Uterus (tissue), 4 donors: ENCODE results near the gene RELL2. TPM values are rescaled to one million over a fixed set of nuclear protein-coding genes. Genes with fewer than 3 reads are reported as not detected.

ENCODE experiments used
- DNase-seq, 2 donors: peaks; one replicate each; pipeline ENCODE4 v3.0.0-alpha.2; 2019 to 2020
- H3K27ac ChIP-seq, 2 donors: fragments of 200-600 bp; sonication (generic); 1 replicate in 1 of 2; 2 replicates in 1 of 2; pipeline ENCODE4 v1.5.1; 2016 to 2018
- H3K27me3 ChIP-seq, 2 donors: fragments of 200-600 bp; sonication (generic); one replicate each; pipeline ENCODE4 v1.5.1; 2018 to 2019; ENCODE audit warnings: control low read depth in 1 of 2
- H3K36me3 ChIP-seq, 2 donors: fragments of 200-600 bp; sonication (generic); one replicate each; pipeline ENCODE4 v1.5.1; 2019; ENCODE audit warnings: control low read depth in 1 of 2
- H3K4me1 ChIP-seq, 2 donors: fragments of 200-600 bp; sonication (generic); one replicate each; pipeline ENCODE4 v1.5.1; 2018 to 2019; ENCODE audit warnings: control low read depth in 1 of 2
- H3K4me3 ChIP-seq, 2 donors: fragments of 200-600 bp; sonication (generic); 1 replicate in 1 of 2; 2 replicates in 1 of 2; pipeline ENCODE4 v1.5.1; 2018 to 2019; ENCODE audit warnings: mild to moderate bottlenecking in 1 of 2
- H3K9me3 ChIP-seq, 2 donors: fragments of 200-600 bp; sonication (generic); one replicate each; pipeline ENCODE4 v1.5.1; 2019; ENCODE audit warnings: control low read depth in 1 of 2
- POLR2A ChIP-seq, 2 donors: fragments of 450-650 bp; IDR thresholded peaks; one replicate each; pipeline ENCODE4 v1.6.1; 2016; ENCODE audit warnings: antibody characterized with exemption in 2 of 2, mild to moderate bottlenecking in 1 of 2, moderate library complexity in 1 of 2
- intact Hi-C: fragments of 100-400 bp; cut with DNase I; formaldehyde crosslinking; loops from one replicate; pipeline ENCODE4 v1.15.1; 2023; ENCODE audit warnings: low total_unique reads
- total RNA-seq, 4 donors: library from RNA; depleted of rRNA in 3 of 4; stranded (reverse); fragments of >200 nt in 3 of 4; gene quantifications; one replicate each; pipeline versions ENCODE4 v1.1.0 to v1.2.4, GENCODE V29; 2014 to 2023
- TF ChIP-seq, protein P1 (sequence below), 4 experiments: fragments of 200-600 bp in 2 of 4; fragments of 450-650 bp in 2 of 4; sonication (generic) in 2 of 4; IDR thresholded peaks; one replicate each; pipeline ENCODE4 v1.5.1; 2016 to 2019; ENCODE audit warnings: antibody characterized with exemption in 4 of 4, mild to moderate bottlenecking in 2 of 4, moderate library complexity in 1 of 4
- donor health status: DM: yes; HTN: yes; CAD: no.

RELL2 gene
- total RNA-seq, 4 donors from 2014 or later = 0.35 to 1.7 TPM; not detected in 2

GRCh38 chr5:141632650-141633049 is 4.1 kb upstream of the RELL2 start:
- DNase-seq = no peak
- no peaks in the 10 kb centered on the region for H3K27me3 ChIP-seq
- TF ChIP-seq POLR2A (IDR thresholded peaks at IDR 0.05) = no peak
- TF ChIP-seq, protein P1, sequence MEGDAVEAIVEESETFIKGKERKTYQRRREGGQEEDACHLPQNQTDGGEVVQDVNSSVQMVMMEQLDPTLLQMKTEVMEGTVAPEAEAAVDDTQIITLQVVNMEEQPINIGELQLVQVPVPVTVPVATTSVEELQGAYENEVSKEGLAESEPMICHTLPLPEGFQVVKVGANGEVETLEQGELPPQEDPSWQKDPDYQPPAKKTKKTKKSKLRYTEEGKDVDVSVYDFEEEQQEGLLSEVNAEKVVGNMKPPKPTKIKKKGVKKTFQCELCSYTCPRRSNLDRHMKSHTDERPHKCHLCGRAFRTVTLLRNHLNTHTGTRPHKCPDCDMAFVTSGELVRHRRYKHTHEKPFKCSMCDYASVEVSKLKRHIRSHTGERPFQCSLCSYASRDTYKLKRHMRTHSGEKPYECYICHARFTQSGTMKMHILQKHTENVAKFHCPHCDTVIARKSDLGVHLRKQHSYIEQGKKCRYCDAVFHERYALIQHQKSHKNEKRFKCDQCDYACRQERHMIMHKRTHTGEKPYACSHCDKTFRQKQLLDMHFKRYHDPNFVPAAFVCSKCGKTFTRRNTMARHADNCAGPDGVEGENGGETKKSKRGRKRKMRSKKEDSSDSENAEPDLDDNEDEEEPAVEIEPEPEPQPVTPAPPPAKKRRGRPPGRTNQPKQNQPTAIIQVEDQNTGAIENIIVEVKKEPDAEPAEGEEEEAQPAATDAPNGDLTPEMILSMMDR (IDR thresholded peaks at IDR 0.05) = no peak
- intact Hi-C loops = no loop called here
- H3K36me3 ChIP-seq = no peaks in the 10 kb centered on the region
- H3K9me3 ChIP-seq = no peaks in the 10 kb centered on the region
- H3K4me3 ChIP-seq = no peak overlapping the region
- H3K4me1 ChIP-seq = peaks cover 6 to 10% of the 10 kb centered on the region in 2 donors
- no peak overlapping the region for H3K27ac ChIP-seq

GRCh38 chr5:141633871-141634561 is 2.8 kb upstream of the RELL2 start:
- intact Hi-C loops = no loop called here
- Histone ChIP-seq H3K9me3 (no peaks in the 10 kb centered on the region), H3K27me3 (no peaks in the 10 kb centered on the region), H3K36me3 (no peaks in the 10 kb centered on the region), H3K4me1 (peaks cover 6 to 13% of the 10 kb centered on the region in 2 donors), H3K27ac (no peak overlapping the region), H3K4me3 (no peak overlapping the region)
- no peak for DNase-seq
- TF ChIP-seq, protein P1 (IDR thresholded peaks at IDR 0.05) = no peak
- no peak for TF ChIP-seq POLR2A (IDR thresholded peaks at IDR 0.05)

GRCh38 chr5:141634720-141635119 is 2.1 kb upstream of the RELL2 start:
- intact Hi-C loops = no loop called here
- no peak overlapping the region for H3K27ac ChIP-seq
- no peaks in the 10 kb centered on the region for H3K27me3 ChIP-seq
- peaks cover 6 to 13% of the 10 kb centered on the region in 2 donors for H3K4me1 ChIP-seq
- H3K4me3 ChIP-seq = no peak overlapping the region
- TF ChIP-seq, protein P1 (IDR thresholded peaks at IDR 0.05) = no peak
- TF ChIP-seq POLR2A (IDR thresholded peaks at IDR 0.05) = no peak
- H3K36me3 ChIP-seq = no peaks in the 10 kb centered on the region
- no peak for DNase-seq
- H3K9me3 ChIP-seq = no peaks in the 10 kb centered on the region

DNA sequence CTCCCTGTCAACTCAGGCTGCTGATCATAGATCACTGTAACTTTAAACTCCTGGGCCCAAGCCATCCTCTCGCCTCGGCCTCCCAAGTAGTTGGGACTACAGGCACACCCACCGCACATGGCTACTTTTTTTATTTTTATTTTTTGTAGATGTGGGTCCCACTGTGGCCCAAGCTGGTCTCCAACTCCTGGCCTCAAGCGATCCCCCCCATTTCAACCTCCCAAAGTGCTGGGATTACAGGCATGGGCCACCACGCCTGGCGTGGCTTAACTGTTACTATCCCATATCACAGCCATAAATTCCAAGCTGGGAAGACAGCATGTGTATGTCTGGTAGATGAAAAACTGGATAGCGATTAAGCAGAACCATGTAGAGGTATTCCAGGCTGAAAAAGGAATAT is 1.2 kb upstream of the RELL2 start:
- intact Hi-C loops = no loop called here
- H3K36me3 ChIP-seq = no peaks in the 10 kb centered on the region
- no peaks in the 10 kb centered on the region for H3K27me3 ChIP-seq
- H3K27ac ChIP-seq = peak overlapping the region in 1 of 2 donors; percentile 58
- H3K9me3 ChIP-seq = no peaks in the 10 kb centered on the region
- peak overlapping the region; percentile 70 to 92 for H3K4me3 ChIP-seq
- peaks cover 6 to 13% of the 10 kb centered on the region in 2 donors for H3K4me1 ChIP-seq
- no peak for DNase-seq
- TF ChIP-seq, protein P1 (IDR thresholded peaks at IDR 0.05) = no peak
- TF ChIP-seq POLR2A (IDR thresholded peaks at IDR 0.05) = no peak

DNA sequence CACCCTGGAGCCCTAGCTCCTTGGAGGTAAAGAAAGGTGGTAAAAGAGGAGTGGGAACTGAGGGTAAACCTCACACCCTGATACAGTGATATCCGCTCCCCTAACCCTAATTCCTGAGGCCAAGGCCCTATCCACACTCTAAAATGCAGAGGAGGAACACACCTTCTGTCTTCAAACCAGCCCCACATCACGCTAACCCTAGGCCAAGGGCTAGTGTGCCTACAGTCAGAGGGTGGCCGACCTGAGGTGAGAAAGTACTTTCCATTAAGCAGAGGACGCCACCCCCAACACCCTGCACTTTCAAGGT is 738 bp upstream of the RELL2 start:
- no peaks in the 10 kb centered on the region for H3K9me3 ChIP-seq
- H3K4me3 ChIP-seq = peak overlapping the region; percentile 70 to 92
- no peak for DNase-seq
- H3K36me3 ChIP-seq = no peaks in the 10 kb centered on the region
- no peaks in the 10 kb centered on the region for H3K27me3 ChIP-seq
- H3K4me1 ChIP-seq = peaks cover 6 to 13% of the 10 kb centered on the region in 2 donors
- H3K27ac ChIP-seq = peak overlapping the region; percentile 44 to 58
- TF ChIP-seq, protein P1 (IDR thresholded peaks at IDR 0.05) = no peak
- TF ChIP-seq POLR2A (IDR thresholded peaks at IDR 0.05) = no peak
- intact Hi-C loops = no loop called here
